Hepatocyte (in vitro differentiated cells): ENCODE results near the gene RASGRP1.

Experiments used
- CTCF ChIP-seq: fragments of 200-600 bp; sonication (generic); IDR thresholded peaks from 2 replicates; pipeline ENCODE4 v1.5.1; 2016; ENCODE audit warnings: antibody characterized with exemption, mild to moderate bottlenecking; ENCODE audit not compliant: poor library complexity
- EZH2 ChIP-seq: fragments of 200-600 bp; sonication (generic); IDR thresholded peaks from 2 replicates; pipeline ENCODE4 v1.6.1; 2016; ENCODE audit warnings: antibody characterized with exemption, mild to moderate bottlenecking, borderline replicate concordance

DNA sequence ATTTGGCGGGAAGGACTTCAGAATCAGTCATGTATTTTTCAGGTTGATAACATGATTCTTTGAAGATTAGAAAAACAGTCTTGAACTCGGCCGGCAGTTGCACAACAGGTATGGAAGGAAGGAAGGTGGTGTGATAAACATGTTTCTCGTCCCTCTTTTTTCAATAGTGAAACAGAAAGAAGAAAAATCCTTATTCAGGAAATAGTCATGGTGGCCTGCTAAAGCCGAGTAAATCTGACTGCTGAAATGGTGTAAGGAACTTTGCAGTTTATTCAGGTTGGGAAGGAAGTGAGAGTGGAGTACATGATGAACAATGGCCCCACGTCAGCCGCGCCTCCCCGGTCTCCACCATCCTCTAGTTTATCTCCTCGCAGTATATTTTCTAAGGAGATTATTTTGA, 6.7 kb downstream of the RASGRP1 start:
- TF ChIP-seq CTCF: no peak
- no peak for TF ChIP-seq EZH2
